Measurements from ENCODE around the gene CLSTN1. TPM values are rescaled to one million over a fixed set of nuclear protein-coding genes. Genes with fewer than 3 reads are reported as not detected.
A peak's percentile ranks its signal among the peaks of the same experiment; 100 is the strongest.

Gene CLSTN1
- total RNA-seq, 1 donor: 140 TPM

- no peak overlapping the region for H3K4me3 ChIP-seq (ENCODE audit: insufficient read depth, low read length)
- H3K79me2 ChIP-seq (ENCODE audit: insufficient read depth, low read length): peaks cover 47% of the 10 kb centered on the region
- H3K9me3 ChIP-seq (ENCODE audit: low read depth, low read length): no peaks in the 10 kb centered on the region
- no peak overlapping the region for H2AFZ ChIP-seq (ENCODE audit: low read length)
- H3K36me3 ChIP-seq (ENCODE audit: insufficient read depth, low read length): no peaks in the 10 kb centered on the region
- peaks cover 4% of the 10 kb centered on the region for H3K4me1 ChIP-seq (ENCODE audit: insufficient read depth, low read length)
- no peaks in the 10 kb centered on the region for H3K27me3 ChIP-seq (ENCODE audit: insufficient read depth, low read length)
- peaks cover 45% of the 10 kb centered on the region for H4K20me1 ChIP-seq (ENCODE audit: insufficient read depth, low read length)
- DNase-seq (ENCODE audit: insufficient read length, low spot score, missing footprints): peak; percentile 83
- no peak overlapping the region for H3K4me2 ChIP-seq (ENCODE audit: insufficient read depth, low read length)
- no peak overlapping the region for H3K27ac ChIP-seq (ENCODE audit: low read depth, low read length)
- TF ChIP-seq CTCF (IDR thresholded peaks at IDR 0.05; ENCODE audit: extremely low read depth, low read depth, low read length): peak; percentile 63
Observed at GRCh38 chr1:9784508-9785133, 39.1 kb downstream of the CLSTN1 start.

- Histone ChIP-seq H3K9me3 (ENCODE audit: low read depth, low read length) (no peaks in the 10 kb centered on the region), H3K4me3 (ENCODE audit: insufficient read depth, low read length) (no peak overlapping the region), H3K36me3 (ENCODE audit: insufficient read depth, low read length) (no peaks in the 10 kb centered on the region), H3K4me1 (ENCODE audit: insufficient read depth, low read length) (peaks cover 4% of the 10 kb centered on the region), H3K27ac (ENCODE audit: low read depth, low read length) (no peak overlapping the region), H3K4me2 (ENCODE audit: insufficient read depth, low read length) (no peak overlapping the region), H3K27me3 (ENCODE audit: insufficient read depth, low read length) (no peaks in the 10 kb centered on the region), H3K79me2 (ENCODE audit: insufficient read depth, low read length) (peaks cover 45% of the 10 kb centered on the region), H2AFZ (ENCODE audit: low read length) (no peak overlapping the region), H4K20me1 (ENCODE audit: insufficient read depth, low read length) (peaks cover 42% of the 10 kb centered on the region)
- no peak for TF ChIP-seq CTCF (IDR thresholded peaks at IDR 0.05; ENCODE audit: extremely low read depth, low read depth, low read length)
- DNase-seq (ENCODE audit: insufficient read length, low spot score, missing footprints): no peak
Observed at GRCh38 chr1:9782897-9783296, 40.9 kb downstream of the CLSTN1 start.

- Histone ChIP-seq H3K36me3 (ENCODE audit: insufficient read depth, low read length) (no peaks in the 10 kb centered on the region), H3K4me2 (ENCODE audit: insufficient read depth, low read length) (no peak overlapping the region), H3K4me3 (ENCODE audit: insufficient read depth, low read length) (no peak overlapping the region), H3K27me3 (ENCODE audit: insufficient read depth, low read length) (no peaks in the 10 kb centered on the region), H3K79me2 (ENCODE audit: insufficient read depth, low read length) (peaks cover 44% of the 10 kb centered on the region), H4K20me1 (ENCODE audit: insufficient read depth, low read length) (peaks cover 37% of the 10 kb centered on the region), H2AFZ (ENCODE audit: low read length) (no peak overlapping the region), H3K4me1 (ENCODE audit: insufficient read depth, low read length) (peaks cover 4% of the 10 kb centered on the region), H3K27ac (ENCODE audit: low read depth, low read length) (no peak overlapping the region), H3K9me3 (ENCODE audit: low read depth, low read length) (no peaks in the 10 kb centered on the region)
- TF ChIP-seq CTCF (IDR thresholded peaks at IDR 0.05; ENCODE audit: extremely low read depth, low read depth, low read length): no peak
- peak; percentile 34 for DNase-seq (ENCODE audit: insufficient read length, low spot score, missing footprints)
Observed at GRCh38 chr1:9782116-9782751, 41.5 kb downstream of the CLSTN1 start.

- DNase-seq (ENCODE audit: insufficient read length, low spot score, missing footprints): peak; percentile 54
- H3K9me3 ChIP-seq (ENCODE audit: low read depth, low read length): no peaks in the 10 kb centered on the region
- no peaks in the 10 kb centered on the region for H3K36me3 ChIP-seq (ENCODE audit: insufficient read depth, low read length)
- peaks cover 31% of the 10 kb centered on the region for H4K20me1 ChIP-seq (ENCODE audit: insufficient read depth, low read length)
- H2AFZ ChIP-seq (ENCODE audit: low read length): no peak overlapping the region
- no peak overlapping the region for H3K4me2 ChIP-seq (ENCODE audit: insufficient read depth, low read length)
- no peaks in the 10 kb centered on the region for H3K27me3 ChIP-seq (ENCODE audit: insufficient read depth, low read length)
- H3K27ac ChIP-seq (ENCODE audit: low read depth, low read length): no peak overlapping the region
- peaks cover 35% of the 10 kb centered on the region for H3K79me2 ChIP-seq (ENCODE audit: insufficient read depth, low read length)
- TF ChIP-seq CTCF (IDR thresholded peaks at IDR 0.05; ENCODE audit: extremely low read depth, low read depth, low read length): no peak
- H3K4me1 ChIP-seq (ENCODE audit: insufficient read depth, low read length): peaks cover 9% of the 10 kb centered on the region
- H3K4me3 ChIP-seq (ENCODE audit: insufficient read depth, low read length): no peak overlapping the region
Observed at GRCh38 chr1:9780554-9781110, 43.1 kb downstream of the CLSTN1 start.
